ENCODE results near the gene FBXO10.
"Not testable (repeated sequence)": the region's sequence is repeated elsewhere in the genome, so short reads cannot be mapped to it uniquely, and the experiment has no call there.

The FBXO10 gene

DNA sequence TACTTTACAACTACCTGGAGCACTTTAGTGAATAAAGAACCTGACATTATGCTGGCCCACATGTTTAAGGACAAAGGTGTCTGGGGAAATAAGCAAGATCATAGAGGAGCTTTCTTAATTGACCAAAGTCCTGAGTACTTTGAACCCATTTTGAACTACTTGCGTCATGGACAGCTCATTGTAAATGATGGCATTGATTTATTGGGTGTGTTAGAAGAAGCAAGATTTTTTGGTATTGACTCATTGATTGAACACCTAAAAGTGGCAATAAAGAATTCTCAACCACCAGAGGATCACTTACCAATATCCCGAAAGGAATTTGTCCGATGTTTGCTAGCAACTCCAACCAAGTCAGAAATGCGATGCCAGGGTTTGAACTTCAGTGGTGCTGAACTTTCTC is 98.7 kb downstream of the FBXO10 start:
- DNase-seq (ENCODE audit: low read depth), result not testable (repeated sequence)

DNA sequence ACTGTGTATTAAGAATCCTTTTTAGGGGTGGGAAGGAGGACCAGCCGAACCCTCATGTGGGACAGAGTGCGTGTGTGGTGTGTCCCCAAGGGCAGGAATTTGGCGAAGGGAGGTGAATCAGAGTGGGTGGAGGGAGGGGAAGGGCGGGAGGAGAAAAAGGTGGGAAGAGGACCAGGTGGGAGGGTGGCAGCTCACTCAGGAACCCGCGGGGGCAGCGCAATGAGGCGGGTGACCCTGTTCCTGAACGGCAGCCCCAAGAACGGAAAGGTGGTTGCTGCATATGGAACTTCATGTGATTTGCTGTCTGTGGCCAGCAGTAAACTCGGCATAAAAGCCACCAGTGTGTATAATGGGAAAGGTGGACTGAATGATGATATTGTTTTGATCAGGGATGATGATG is 99.2 kb downstream of the FBXO10 start:
- DNase-seq (ENCODE audit: low read depth), result no peak

DNA sequence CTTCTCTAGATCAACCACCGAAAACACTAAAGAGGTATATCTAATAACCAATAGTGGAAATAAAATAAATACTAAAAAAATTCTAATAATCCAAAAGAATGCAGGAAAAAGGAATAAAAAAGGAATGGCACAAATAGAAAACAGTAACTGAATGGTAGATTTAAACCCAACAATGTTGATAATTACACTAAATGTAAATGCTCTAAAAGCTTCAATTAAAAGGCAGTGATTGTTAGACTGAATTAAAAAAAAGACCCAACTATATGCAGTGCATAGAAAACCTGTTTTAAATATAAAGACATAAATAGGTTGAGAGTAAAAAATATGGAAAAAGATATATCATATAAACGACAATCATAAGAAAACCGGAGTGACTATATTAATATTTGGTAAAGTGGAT is 101.7 kb downstream of the FBXO10 start:
- DNase-seq (ENCODE audit: low read depth), result no peak

DNA sequence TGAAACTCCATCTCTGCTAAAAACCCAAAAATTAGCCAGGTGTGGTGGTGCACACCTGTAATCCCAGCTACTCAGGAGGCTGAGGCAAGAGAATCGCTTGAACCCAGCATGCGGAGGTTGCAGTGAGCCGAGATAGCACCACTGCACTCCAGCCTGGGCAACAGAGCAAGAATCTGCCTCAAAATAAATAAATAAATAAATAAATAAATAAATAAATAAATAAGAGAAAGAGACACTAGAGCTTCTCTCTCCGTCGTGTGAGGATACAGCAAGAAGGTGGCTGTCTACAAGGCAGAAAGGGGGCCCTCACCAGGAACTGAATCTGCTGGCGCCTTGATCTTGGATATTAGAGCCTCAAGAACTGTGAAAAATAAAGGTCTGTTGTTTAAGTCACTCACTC is 102.2 kb downstream of the FBXO10 start:
- not testable (repeated sequence) for DNase-seq (ENCODE audit: low read depth)

DNA sequence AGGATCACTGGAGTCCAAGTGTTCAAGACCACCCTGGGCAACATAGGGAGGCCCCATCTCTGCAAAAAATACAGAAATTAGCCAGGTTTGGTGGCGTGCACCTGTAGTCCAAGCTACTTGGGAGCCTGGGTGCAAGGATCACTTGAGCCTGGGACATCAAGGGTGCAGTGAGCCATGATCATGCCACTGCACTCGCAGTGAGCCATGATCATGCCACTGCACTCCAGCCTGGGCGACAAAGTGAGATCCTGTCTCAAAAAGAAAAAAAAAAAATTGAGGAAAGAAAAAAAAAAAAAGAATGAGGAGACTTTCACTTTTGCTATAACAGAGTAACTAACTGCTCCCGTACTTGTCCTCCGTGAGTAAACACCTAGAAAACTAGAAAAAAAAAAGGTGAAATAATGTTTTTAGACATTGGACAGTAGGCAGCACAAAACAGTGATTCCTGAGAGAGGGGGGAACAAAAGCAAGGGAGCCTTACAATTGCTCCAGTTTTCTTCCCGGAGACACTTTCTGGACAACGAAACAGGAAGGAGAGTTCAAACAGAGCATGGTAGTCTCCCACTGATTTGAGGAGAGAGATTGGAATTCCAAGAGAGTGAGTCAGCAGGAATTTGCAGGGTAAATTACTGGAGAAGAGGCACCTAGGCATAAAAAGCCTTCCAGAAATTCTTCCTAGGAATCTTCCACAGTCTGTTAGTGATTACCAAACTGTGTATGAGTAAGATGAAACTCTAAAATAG is 104.1 kb downstream of the FBXO10 start:
- no peak for DNase-seq (ENCODE audit: low read depth)

DNA sequence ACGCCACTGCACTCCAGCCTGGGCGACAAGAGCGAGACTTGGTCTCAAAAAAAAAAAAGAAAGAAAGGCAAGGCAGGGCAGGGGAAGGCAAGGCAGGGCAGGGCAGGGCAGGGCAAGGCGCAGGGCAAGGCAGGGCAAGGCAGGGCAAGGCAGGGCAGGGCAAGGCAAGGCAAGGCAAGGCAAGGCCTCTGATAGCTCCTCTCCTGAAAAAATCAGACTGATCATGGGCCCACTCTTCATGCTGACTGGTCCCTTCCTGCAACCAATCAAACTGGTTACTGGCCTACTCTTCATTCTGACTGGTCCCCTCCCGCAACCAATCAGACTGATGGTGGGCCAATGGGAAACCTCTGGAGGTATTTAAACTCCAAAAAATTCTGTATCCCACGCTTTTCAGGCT is 107.6 kb downstream of the FBXO10 start:
- no peak for DNase-seq (ENCODE audit: low read depth)

DNA sequence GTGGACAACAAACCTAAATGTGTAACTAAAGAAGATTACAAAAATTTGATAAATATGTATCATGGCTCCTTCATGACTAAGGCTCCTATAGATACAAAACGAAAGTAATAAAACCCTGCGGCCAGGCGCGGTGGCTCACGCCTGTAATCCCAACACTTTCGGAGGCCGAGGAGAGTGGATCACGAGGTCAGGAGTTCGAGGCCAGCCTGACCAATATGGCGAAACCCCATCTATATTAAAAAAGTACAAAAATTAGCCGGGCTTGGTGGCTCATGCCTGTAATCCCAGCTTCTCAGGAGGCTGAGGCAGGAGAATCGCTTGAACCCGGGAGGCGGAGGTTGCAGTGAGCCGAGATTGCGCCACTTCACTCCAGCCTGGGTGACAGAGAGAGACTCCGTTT is 108.7 kb downstream of the FBXO10 start:
- not testable (repeated sequence) for DNase-seq (ENCODE audit: low read depth)

DNA sequence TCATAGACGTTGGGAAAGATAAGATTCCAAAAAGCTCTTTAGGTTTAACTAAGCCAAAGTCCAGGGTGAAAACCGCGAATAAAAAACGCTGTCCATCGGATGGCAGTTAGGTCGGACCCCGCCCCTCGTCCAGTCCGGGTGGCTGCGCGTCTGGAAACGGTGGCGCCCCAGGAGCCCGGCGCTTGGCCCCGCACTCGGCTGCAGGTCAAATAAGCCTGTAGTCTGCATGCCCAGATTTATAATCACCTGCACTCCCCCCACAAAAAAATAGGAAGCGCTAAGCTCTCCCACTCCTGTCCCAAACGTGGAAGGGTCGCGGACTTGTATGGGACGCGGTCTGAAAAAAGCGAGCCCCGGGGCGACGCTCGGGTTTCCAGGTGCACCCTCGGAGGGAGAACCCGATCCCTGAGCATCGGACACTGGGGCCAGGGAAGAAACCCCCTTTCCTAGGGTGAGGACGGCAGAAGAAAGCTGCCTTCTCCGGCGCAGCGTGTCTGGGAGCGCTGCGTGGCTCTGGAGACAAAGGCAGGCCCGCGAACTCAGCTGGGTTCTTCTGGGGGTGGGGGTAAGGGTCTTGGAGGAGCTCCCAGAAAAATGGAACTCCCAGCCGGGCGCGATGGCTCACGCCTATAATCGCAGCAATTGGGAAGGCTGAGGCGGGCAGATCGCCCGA is 110.0 kb downstream of the FBXO10 start:
- DNase-seq (ENCODE audit: low read depth), result no peak

DNA sequence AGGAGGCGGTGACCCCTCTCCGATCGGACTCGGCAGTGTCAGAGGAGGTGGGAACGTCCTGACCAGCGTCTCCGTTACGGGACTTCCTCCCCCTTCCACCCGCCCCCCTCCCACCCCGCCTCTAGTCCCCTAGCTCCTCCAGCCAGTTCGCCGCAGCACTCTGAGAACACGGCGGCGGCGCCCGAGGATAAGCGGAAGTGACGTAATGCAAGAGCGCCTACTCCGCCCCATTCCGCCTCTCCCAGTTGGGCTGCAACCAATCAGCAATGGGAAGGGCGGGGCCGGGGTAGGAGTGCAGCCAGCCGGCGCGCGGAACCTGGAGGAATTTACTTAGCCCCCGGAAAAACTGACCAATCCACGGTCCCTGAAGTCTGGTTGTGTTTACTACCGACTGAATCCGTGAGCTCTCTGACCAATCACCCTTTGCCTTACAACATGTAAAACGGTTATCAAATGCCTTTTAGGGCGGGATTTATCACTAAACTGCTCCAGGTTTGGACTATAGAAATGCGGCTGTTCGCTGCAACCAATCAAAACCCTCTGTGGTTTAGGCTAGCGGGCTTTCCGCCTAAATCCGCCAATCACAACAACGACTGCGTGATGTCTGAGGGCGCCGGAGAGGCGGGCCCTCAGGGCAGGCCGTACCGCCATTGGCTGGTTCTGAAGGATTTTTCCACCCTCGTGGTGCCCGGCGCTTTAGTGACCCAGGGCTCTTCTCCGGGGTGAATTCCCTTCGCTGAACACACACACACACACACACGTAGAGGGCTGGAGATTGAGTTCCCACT is 110.7 kb downstream of the FBXO10 start, which contains the start of gene ZBTB5:
TSS of gene ZBTB5 (minus strand) at position 202 of the 788 bp plus-strand sequence. CDS start 22,899 bp downstream, outside the sequence.
- DNase-seq (ENCODE audit: low read depth), result peak; percentile 97

DNA sequence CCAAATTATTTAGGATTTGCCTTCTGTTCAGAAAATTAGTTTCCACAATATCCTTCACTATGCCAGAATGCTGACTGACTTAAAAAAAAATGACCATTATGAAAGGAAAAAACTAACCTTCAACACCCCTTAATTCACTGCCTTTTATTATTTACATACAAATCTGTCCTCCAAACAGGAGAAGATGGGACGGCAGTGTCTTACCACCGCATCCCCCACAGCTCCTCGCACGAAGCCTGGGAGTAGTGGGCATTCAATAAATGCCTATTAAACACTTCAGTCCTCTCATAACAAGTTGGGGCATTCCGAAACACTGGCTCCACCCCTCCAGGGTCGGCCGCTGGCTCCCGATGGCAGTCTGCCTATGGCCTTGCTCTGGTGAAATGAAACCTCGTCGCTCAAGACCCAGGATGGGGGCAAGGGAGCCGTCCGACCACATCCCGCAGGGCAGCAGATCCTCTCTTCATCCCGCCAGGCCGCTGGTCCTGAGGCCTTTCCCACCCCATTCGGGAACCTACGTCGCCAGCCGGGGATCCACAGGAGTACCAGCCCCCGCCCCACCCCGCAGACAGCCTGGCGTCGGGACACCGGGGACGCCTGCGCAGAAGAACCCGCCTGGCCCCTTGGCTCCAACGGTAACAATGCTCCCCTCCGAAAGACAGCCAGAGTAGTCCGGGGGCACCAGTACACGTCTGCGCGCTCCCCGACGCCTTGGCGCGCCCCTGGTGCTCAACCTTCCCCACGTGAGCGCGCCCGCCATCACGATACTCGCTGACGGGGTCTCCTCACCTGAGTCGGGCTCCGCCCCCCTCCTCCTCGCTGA is 111.5 kb downstream of the FBXO10 start:
- DNase-seq (ENCODE audit: low read depth), result peak; percentile 30

DNA sequence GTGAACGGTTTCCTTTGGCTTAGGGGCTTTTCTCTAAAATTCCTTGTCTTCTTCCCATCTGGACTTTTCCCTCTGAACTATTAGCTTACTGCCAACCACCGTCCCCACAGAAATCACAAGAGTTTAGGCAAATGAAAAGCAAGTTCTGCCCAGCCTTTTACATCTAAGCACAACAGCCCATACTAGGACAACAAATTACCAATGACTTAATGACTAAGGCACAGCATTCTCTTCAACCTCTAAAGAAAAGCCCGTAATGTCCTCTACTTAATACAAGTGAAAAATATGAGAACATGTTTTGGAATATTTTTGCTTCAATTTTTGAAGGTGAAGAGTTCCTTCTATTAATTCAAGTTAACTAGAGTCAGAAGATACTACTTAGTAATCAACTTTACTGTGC is 112.2 kb downstream of the FBXO10 start:
- no peak for DNase-seq (ENCODE audit: low read depth)

Data from activated T-helper 1 cell treated with Interleukin-2 at 50 U/mL for 16 hours (primary cell).